ENCODE measurements around the gene MCCC2. TPM values are rescaled to one million over a fixed set of nuclear protein-coding genes. Genes with fewer than 3 reads are reported as not detected.
A peak's percentile ranks its signal among the peaks of the same experiment; 100 is the strongest.

The MCCC2 gene
- total and polyA plus RNA-seq, 10 of the 15 experiments (the other 5 are each of a cell fraction or from before 2014, with no cell fraction given), result 22.2 to 106 (median 77.7) TPM

GRCh38 chr5:71633255-71634155 is 46.4 kb downstream of the MCCC2 start (continued):
- TF ChIP-seq ZBTB40 (IDR thresholded peaks at IDR 0.05; ENCODE audit: borderline replicate concordance), result no peak
- TF ChIP-seq ASH2L (IDR thresholded peaks at IDR 0.05; ENCODE audit: borderline replicate concordance, low read depth), result no peak
- TF ChIP-seq E2F4 (IDR thresholded peaks at IDR 0.05; ENCODE audit: low read depth, low read length), result no peak
- TF ChIP-seq BCLAF1 (IDR thresholded peaks at IDR 0.05), result no peak
- no peak for TF ChIP-seq POLR2A (IDR thresholded peaks at IDR 0.05; ENCODE audit: low read depth, low read length)
- peak in 1 of 2 experiments; percentile 28; a peak in 1 of 4 replicates for TF ChIP-seq ETV6 (conservative IDR thresholded peaks at IDR 0.05 in 1 of 2, IDR thresholded peaks at IDR 0.05 in 1 of 2; ENCODE audit: borderline replicate concordance in 1 of 2, low read depth in 1 of 2)
- no peak for TF ChIP-seq JUND (IDR thresholded peaks at IDR 0.05; ENCODE audit: low read depth, low read length)
- no peak for TF ChIP-seq POLR2AphosphoS2 (IDR thresholded peaks at IDR 0.05; ENCODE audit: low read depth, low read length)
- peak; percentile 37; the same call in 1 of the 2 replicates for TF ChIP-seq SPI1 (IDR thresholded peaks at IDR 0.05; ENCODE audit: borderline replicate concordance, insufficient read depth, low read depth, low read length)
- TF ChIP-seq NRF1 (conservative IDR thresholded peaks at IDR 0.05; ENCODE audit: low read depth, low read length), result no peak
- TF ChIP-seq CBX5 (IDR thresholded peaks at IDR 0.05; ENCODE audit: low read depth), result no peak
- no peak for TF ChIP-seq CBFB (IDR thresholded peaks at IDR 0.05; ENCODE audit: low read depth)
- peak; percentile 53; the same call in 1 of the 2 replicates for TF ChIP-seq CREB1 (IDR thresholded peaks at IDR 0.05; ENCODE audit: low read depth)
